Measurements from ENCODE around the gene SHROOM3.

The SHROOM3 gene

DNA sequence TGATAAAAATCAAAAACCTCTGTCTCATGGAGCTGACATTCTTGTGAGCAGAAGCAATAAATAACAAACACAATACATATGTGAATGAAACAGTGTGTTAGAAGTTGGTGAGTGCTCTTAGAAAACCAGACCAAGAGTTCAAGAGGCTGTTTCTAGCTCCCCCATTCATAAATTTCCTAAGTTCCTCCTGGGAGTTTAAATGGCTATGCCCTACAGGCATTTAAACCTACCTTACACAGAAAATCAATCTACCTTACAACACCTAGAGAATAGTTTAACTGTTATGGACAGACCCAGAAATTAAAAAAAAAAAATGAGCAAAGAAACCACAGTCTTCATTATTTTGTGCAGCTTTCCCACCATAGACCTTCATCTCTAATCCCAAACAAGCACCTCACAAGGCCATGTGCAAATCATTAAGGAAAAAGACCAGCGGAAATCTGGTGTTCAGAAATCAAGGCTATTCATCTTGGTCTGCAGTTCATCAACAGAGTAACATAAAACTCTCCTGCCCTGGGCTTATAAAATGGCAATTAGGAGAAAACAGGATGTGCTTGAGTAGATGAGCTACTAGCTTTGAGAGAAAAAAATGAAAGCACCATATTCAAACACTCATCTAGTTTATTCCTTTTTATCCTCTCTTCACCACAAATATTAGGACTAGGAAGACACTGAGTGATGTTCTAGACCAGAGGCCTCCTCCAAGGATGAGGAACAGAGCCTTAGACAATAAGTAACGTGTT, 147.2 kb downstream of the SHROOM3 start:
- no peak overlapping the region for H3K4me3 ChIP-seq (ENCODE audit: extremely low read depth, insufficient read depth, low read length, poor library complexity, severe bottlenecking)
- H3K36me3 ChIP-seq (ENCODE audit: control insufficient read depth, insufficient read depth, low read length) = no peaks in the 10 kb centered on the region
- 100% methylated on average over 1 of the region's 2 CpGs for WGBS, 2 experiments (ENCODE audit: insufficient coverage in 2 of 2)
- H3K9me3 ChIP-seq (ENCODE audit: control insufficient read depth, low read length) = no peaks in the 10 kb centered on the region
- H3K4me1 ChIP-seq (ENCODE audit: control insufficient read depth, insufficient read depth, low read length, poor library complexity, severe bottlenecking) = peaks cover 29% of the 10 kb centered on the region
- H3K27ac ChIP-seq (ENCODE audit: low read depth, low read length, severe bottlenecking) = no peak overlapping the region

DNA sequence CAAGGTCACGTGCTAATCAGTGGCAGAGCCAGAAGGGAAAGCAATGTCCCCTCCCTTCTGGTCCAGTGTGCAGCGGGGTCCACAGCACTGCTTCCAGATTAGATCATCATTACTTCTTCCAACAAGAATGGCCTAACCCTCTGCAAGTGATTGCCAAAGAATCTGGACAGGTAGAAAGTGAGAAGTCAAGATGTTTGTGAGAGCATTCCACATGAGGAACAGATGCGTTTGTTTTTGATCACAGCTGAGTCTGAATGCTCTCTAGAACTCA, 147.7 kb downstream of the SHROOM3 start:
- Histone ChIP-seq H3K4me3 (ENCODE audit: extremely low read depth, insufficient read depth, low read length, poor library complexity, severe bottlenecking) (no peak overlapping the region), H3K36me3 (ENCODE audit: control insufficient read depth, insufficient read depth, low read length) (no peaks in the 10 kb centered on the region), H3K27ac (ENCODE audit: low read depth, low read length, severe bottlenecking) (no peak overlapping the region), H3K9me3 (ENCODE audit: control insufficient read depth, low read length) (no peaks in the 10 kb centered on the region), H3K4me1 (ENCODE audit: control insufficient read depth, insufficient read depth, low read length, poor library complexity, severe bottlenecking) (peaks cover 33% of the 10 kb centered on the region)
- WGBS, 2 experiments (ENCODE audit: insufficient coverage in 2 of 2) = 96 to 100% methylated on average over 2 of the region's 3 CpGs

DNA sequence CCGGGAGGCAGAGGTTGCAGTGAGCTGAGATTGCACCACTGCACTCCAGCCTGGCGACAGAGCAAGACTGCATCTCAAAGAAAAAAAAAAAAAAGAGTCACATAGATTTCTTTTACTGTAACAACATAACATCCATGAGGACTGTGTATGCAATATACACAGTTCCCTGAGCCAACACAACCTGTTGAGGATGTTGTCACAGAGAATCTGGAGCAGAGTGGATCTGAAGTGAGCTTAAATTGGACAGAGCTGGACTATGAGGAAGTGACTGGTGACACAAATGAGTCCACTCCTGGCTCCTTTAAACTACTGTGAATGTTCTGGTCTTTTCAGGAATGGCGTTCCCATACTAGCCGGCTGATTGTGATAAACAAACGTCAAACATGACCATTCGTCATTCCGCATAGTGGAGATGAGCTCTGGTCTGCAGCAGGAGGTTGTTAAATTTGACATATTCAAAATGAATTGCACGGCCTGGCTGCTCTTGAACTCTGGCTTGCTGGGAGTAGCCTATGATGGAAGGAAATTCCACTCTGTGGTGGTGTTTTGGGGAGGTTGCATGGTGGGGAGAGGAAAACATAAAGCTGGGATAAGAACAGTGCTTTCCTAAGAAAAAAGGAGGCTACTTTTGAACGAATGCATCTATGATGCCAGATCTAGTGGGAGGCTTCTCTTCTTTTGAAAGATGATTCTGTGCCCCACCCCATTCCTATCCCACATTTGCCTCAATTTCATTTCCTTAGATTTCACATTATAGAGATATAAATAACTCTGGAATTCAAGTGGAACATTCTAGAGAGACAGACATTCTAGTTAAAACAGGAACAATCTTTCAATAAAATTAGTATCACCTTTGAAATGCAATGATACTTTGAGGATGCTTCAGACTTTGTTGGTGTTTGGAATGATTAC, 149.5 kb downstream of the SHROOM3 start:
- 80 to 81% methylated on average over 6 to 7 of the region's 9 CpGs for WGBS, 2 experiments (ENCODE audit: insufficient coverage in 2 of 2)
- peaks cover 47% of the 10 kb centered on the region for H3K4me1 ChIP-seq (ENCODE audit: control insufficient read depth, insufficient read depth, low read length, poor library complexity, severe bottlenecking)
- H3K4me3 ChIP-seq (ENCODE audit: extremely low read depth, insufficient read depth, low read length, poor library complexity, severe bottlenecking) = no peak overlapping the region
- peak overlapping the region; percentile 78 for H3K27ac ChIP-seq (ENCODE audit: low read depth, low read length, severe bottlenecking)
- no peaks in the 10 kb centered on the region for H3K36me3 ChIP-seq (ENCODE audit: control insufficient read depth, insufficient read depth, low read length)
- H3K9me3 ChIP-seq (ENCODE audit: control insufficient read depth, low read length) = no peaks in the 10 kb centered on the region

DNA sequence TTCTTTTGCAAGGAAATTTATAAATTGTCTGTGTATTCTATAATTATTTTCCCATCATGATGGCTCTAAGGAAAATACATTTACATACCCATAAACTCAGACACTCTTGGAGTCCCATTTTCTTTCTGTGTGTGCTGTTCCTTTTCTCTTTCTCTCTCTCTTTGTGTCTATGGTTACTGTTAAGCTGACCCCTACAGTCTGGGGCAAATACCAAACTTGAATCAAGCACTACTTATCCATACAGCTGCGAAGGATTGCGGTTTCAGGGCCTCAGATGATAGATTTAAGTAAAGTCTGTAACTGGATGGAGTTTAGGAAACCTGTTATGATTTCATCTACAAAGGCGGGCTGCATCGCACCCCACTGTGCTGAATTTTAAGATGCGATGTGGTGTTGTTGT, 150.2 kb downstream of the SHROOM3 start:
- H3K9me3 ChIP-seq (ENCODE audit: control insufficient read depth, low read length) = no peaks in the 10 kb centered on the region
- peaks cover 44% of the 10 kb centered on the region for H3K4me1 ChIP-seq (ENCODE audit: control insufficient read depth, insufficient read depth, low read length, poor library complexity, severe bottlenecking)
- WGBS, 2 experiments (ENCODE audit: insufficient coverage in 2 of 2) = 79% methylated on average over 2 of the region's 5 CpGs; no CpG with 5 or more reads in 1 of the 2 experiments
- no peak overlapping the region for H3K4me3 ChIP-seq (ENCODE audit: extremely low read depth, insufficient read depth, low read length, poor library complexity, severe bottlenecking)
- H3K36me3 ChIP-seq (ENCODE audit: control insufficient read depth, insufficient read depth, low read length) = no peaks in the 10 kb centered on the region
- peak overlapping the region; percentile 78 for H3K27ac ChIP-seq (ENCODE audit: low read depth, low read length, severe bottlenecking)

DNA sequence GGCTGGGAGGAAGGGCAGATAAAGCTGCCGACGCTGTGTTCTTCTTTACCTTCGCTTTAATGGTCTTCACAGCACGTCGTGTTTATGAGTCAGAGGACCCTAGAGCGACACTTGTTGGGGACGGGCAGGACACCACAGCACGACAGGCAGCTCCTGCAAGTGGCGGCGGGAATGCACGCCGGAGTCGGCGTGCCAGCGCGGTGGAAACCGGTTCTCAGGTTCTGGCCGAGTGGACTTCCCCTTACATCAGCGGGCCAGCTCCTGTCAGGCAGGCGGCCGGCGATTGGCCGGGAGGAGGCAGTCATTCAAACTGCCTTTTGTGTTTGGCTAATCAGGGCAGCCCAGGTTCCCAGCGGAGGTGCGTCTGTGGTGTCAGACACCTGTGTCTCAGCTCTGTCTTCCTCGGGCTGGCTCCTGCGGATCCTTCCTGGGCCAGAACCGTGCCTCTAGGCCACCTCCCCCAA, 150.9 kb downstream of the SHROOM3 start:
- 5% methylated on average over 27 to 28 of the region's 28 CpGs for WGBS, 2 experiments (ENCODE audit: insufficient coverage in 2 of 2)
- H3K4me3 ChIP-seq (ENCODE audit: extremely low read depth, insufficient read depth, low read length, poor library complexity, severe bottlenecking) = peak overlapping the region; percentile 32
- peak overlapping the region; percentile 78 for H3K27ac ChIP-seq (ENCODE audit: low read depth, low read length, severe bottlenecking)
- no peaks in the 10 kb centered on the region for H3K36me3 ChIP-seq (ENCODE audit: control insufficient read depth, insufficient read depth, low read length)
- H3K9me3 ChIP-seq (ENCODE audit: control insufficient read depth, low read length) = no peaks in the 10 kb centered on the region
- H3K4me1 ChIP-seq (ENCODE audit: control insufficient read depth, insufficient read depth, low read length, poor library complexity, severe bottlenecking) = peaks cover 46% of the 10 kb centered on the region

DNA sequence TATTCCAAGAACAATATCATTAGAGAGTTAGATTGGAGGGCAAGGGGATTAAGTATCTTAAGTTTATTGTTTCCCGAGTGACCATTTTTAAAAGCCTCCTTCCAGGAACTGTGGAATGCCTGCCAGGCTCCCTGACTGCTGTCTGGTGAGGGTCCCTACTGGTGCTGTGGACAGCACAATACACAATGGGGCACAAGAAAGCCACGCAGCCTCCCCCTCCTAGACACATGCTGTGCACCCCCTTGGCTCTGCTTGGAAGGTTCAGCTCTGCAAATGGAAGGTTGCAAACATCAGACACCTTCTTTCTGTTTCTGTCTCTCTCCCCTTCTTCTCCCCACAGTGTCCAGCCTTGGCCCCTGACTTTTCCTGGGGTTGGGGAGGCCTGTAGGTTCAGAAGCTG, 153.2 kb downstream of the SHROOM3 start:
- WGBS, 2 experiments (ENCODE audit: insufficient coverage in 2 of 2) = 50% methylated on average over 1 of the region's 2 CpGs
- Histone ChIP-seq H3K9me3 (ENCODE audit: control insufficient read depth, low read length) (no peaks in the 10 kb centered on the region), H3K4me1 (ENCODE audit: control insufficient read depth, insufficient read depth, low read length, poor library complexity, severe bottlenecking) (peaks cover 57% of the 10 kb centered on the region), H3K36me3 (ENCODE audit: control insufficient read depth, insufficient read depth, low read length) (no peaks in the 10 kb centered on the region), H3K27ac (ENCODE audit: low read depth, low read length, severe bottlenecking) (peak overlapping the region; percentile 99), H3K4me3 (ENCODE audit: extremely low read depth, insufficient read depth, low read length, poor library complexity, severe bottlenecking) (no peak overlapping the region)

DNA sequence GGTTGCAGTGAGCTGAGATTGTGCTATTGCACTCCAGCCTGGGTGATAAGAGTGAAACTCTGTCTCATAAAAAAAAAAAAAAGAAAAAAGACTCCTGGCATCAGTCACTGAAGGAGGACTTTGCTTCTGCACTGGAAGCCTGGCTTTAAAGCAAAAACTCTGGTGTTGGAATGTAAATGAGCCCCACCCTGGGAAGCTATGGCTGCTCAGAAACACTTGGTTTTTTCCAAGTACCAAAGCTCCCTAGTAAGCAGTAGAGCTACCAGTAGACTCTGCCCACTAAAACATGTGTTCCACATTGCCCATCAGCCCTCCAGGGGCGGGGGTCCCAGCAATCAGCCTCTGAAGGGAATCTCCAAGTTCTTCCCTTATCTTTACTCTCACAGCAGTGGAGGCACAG, 154.4 kb downstream of the SHROOM3 start:
- peaks cover 52% of the 10 kb centered on the region for H3K4me1 ChIP-seq (ENCODE audit: control insufficient read depth, insufficient read depth, low read length, poor library complexity, severe bottlenecking)
- peak overlapping the region; percentile 99 for H3K27ac ChIP-seq (ENCODE audit: low read depth, low read length, severe bottlenecking)
- H3K36me3 ChIP-seq (ENCODE audit: control insufficient read depth, insufficient read depth, low read length) = no peaks in the 10 kb centered on the region
- H3K4me3 ChIP-seq (ENCODE audit: extremely low read depth, insufficient read depth, low read length, poor library complexity, severe bottlenecking) = no peak overlapping the region
- no peaks in the 10 kb centered on the region for H3K9me3 ChIP-seq (ENCODE audit: control insufficient read depth, low read length)
- WGBS, 2 experiments (ENCODE audit: insufficient coverage in 2 of 2) = 33 to 100% methylated on average over 1 of the region's 1 CpG

DNA sequence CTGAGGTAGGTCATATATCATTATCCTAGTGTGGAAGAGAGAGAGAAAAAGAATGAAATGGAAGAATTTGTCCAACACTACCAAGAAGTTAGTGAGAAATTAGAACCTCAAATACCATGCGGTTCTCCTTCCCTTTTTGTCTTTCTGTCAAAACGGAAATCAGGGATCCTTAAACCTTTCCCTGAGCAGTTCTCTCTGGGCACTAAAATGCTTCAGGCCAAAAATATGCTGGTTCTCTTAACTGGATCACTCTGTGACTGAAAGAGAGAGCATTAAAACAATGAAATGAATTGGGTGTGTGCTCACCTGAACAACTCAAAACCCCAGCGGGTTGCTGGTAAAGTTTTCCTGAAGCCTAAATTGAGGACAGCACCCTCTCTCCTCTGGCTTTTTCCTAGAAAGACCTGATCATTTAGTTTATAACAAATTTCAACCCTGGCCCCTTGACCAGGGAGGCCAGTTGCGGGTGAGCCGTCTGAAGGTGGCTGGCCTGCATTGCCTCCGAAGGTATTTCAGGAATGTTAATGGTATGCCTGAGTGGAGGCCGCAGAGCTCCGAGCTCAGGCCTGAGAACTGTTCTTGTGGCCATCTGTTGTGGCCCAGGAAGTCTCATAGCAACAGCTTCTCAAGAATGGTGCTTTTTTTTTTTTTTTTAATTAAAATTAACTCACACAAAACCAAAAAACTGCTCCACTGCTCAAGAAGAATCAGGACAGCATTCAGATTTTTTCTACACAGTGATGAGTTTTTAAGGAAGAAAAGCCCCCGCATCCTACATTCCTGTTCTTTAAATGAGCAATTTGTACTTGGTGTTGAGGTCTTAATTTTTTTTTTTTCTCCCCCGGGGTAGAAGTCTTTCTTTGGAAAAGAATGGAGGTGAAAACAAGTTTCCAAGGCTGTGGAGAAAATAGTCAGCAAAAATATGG, 155.1 kb downstream of the SHROOM3 start:
- 3 to 37% methylated on average over 3 to 6 of the region's 10 CpGs for WGBS, 2 experiments (ENCODE audit: insufficient coverage in 2 of 2)
- peaks cover 45% of the 10 kb centered on the region for H3K4me1 ChIP-seq (ENCODE audit: control insufficient read depth, insufficient read depth, low read length, poor library complexity, severe bottlenecking)

DNA sequence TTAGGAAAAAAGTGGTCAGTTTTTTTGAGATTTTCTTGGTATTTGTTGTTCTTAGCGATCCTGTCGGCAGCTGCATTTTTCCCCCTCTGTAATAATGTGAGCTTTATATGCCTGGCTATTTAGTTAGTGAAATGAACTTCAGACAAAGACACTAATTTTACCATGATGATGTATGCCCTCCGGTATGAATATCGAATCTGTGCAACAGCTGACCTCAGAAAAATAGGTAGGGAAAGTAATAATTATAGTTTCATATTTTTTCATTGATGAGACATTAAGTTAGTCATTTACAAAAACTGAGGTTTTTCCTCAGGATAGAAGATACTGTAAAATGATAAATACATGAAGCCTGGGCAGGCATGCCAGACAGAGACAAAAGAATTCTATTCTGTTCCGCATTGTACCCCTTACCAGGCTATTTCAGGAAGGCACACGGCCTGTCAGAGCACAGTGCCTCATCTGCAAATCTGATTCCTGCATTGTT, 155.8 kb downstream of the SHROOM3 start:
- no peaks in the 10 kb centered on the region for H3K36me3 ChIP-seq (ENCODE audit: control insufficient read depth, insufficient read depth, low read length)
- no peaks in the 10 kb centered on the region for H3K9me3 ChIP-seq (ENCODE audit: control insufficient read depth, low read length)
- WGBS, 2 experiments (ENCODE audit: insufficient coverage in 2 of 2) = 83 to 100% methylated on average over 1 of the region's 6 CpGs
- H3K4me1 ChIP-seq (ENCODE audit: control insufficient read depth, insufficient read depth, low read length, poor library complexity, severe bottlenecking) = peaks cover 38% of the 10 kb centered on the region
- peak overlapping the region; percentile 99 for H3K27ac ChIP-seq (ENCODE audit: low read depth, low read length, severe bottlenecking)
- no peak overlapping the region for H3K4me3 ChIP-seq (ENCODE audit: extremely low read depth, insufficient read depth, low read length, poor library complexity, severe bottlenecking)

More for the DNA sequence above, 155.1 kb downstream of the SHROOM3 start:
- H3K27ac ChIP-seq (ENCODE audit: low read depth, low read length, severe bottlenecking) = peak overlapping the region; percentile 99
- H3K36me3 ChIP-seq (ENCODE audit: control insufficient read depth, insufficient read depth, low read length) = no peaks in the 10 kb centered on the region
- H3K4me3 ChIP-seq (ENCODE audit: extremely low read depth, insufficient read depth, low read length, poor library complexity, severe bottlenecking) = no peak overlapping the region
- no peaks in the 10 kb centered on the region for H3K9me3 ChIP-seq (ENCODE audit: control insufficient read depth, low read length)

DNA sequence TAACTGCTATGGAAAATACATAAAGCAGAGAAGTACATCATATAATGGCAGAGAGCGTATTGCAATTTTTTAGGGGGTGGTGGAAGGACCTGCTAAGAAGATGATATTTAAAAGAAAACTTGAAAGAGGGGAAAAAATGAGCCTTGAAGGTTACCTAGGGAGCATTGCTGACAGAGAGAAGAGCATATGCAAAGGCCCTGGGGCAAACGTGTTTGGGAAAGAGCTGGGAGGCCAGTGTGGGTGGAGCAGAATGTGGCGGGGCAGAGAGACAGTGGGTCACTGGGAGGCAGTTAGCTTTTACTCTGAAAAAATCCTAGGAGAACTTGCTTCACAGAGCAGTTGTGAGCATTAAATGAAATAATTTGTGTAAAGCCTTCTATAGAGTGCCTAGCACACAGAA, 157.0 kb downstream of the SHROOM3 start:
- Histone ChIP-seq H3K27ac (ENCODE audit: low read depth, low read length, severe bottlenecking) (no peak overlapping the region), H3K4me3 (ENCODE audit: extremely low read depth, insufficient read depth, low read length, poor library complexity, severe bottlenecking) (no peak overlapping the region), H3K36me3 (ENCODE audit: control insufficient read depth, insufficient read depth, low read length) (no peaks in the 10 kb centered on the region), H3K4me1 (ENCODE audit: control insufficient read depth, insufficient read depth, low read length, poor library complexity, severe bottlenecking) (peaks cover 35% of the 10 kb centered on the region), H3K9me3 (ENCODE audit: control insufficient read depth, low read length) (no peaks in the 10 kb centered on the region)
- WGBS, 2 experiments (ENCODE audit: insufficient coverage in 2 of 2) = 98 to 100% methylated on average over 2 to 3 of the region's 3 CpGs
